Hepatocyte (in vitro differentiated cells): ENCODE data around the gene IFI6.

ENCODE experiments used
- CTCF ChIP-seq: fragments of 200-600 bp; sonication (generic); IDR thresholded peaks from 2 replicates; pipeline ENCODE4 v1.5.1; 2016; ENCODE audit warnings: antibody characterized with exemption, mild to moderate bottlenecking; ENCODE audit not compliant: poor library complexity
- EZH2 ChIP-seq: fragments of 200-600 bp; sonication (generic); IDR thresholded peaks from 2 replicates; pipeline ENCODE4 v1.6.1; 2016; ENCODE audit warnings: antibody characterized with exemption, mild to moderate bottlenecking, borderline replicate concordance
- EZH2phosphoT487 ChIP-seq: fragments of 200-600 bp; sonication (generic); IDR thresholded peaks from one replicate; pipeline ENCODE4 v1.6.1; 2018; ENCODE audit warnings: antibody characterized with exemption, mild to moderate bottlenecking, low read depth, moderate library complexity; ENCODE audit not compliant: unreplicated experiment, severe bottlenecking

GRCh38 chr1:27668121-27668807, 3.7 kb downstream of the IFI6 start:
- TF ChIP-seq CTCF: no peak
- TF ChIP-seq EZH2phosphoT487: no peak
- no peak for TF ChIP-seq EZH2
